GM19397 (cell line): ENCODE data around the gene C16orf74.

Experiments used
- ATAC-seq: cut with Tn5 transposase; IDR thresholded peaks from one replicate; pipeline ENCODE4 v1.9.1; 2021; ENCODE audit warnings: mild to moderate bottlenecking, moderate library complexity; ENCODE audit not compliant: unreplicated experiment

The C16orf74 gene

GRCh38 chr16:85676466-85676865 is 74.4 kb downstream of the C16orf74 start:
- no peak for ATAC-seq

- no peak for ATAC-seq
These were observed 75.5 kb downstream of the C16orf74 start for GRCh38 chr16:85675251-85675874.

GRCh38 chr16:85674828-85675227 is 76.1 kb downstream of the C16orf74 start:
- no peak for ATAC-seq

GRCh38 chr16:85674418-85674755 is 76.5 kb downstream of the C16orf74 start:
- ATAC-seq, result no peak

GRCh38 chr16:85673529-85674417 is 77.1 kb downstream of the C16orf74 start:
- ATAC-seq, result no peak

- ATAC-seq, result no peak
These were observed 80.1 kb downstream of the C16orf74 start for GRCh38 chr16:85670840-85671239.

GRCh38 chr16:85668676-85669424 is 82.0 kb downstream of the C16orf74 start:
- no peak for ATAC-seq

- ATAC-seq, result no peak
These were observed 83.0 kb downstream of the C16orf74 start for GRCh38 chr16:85667841-85668413.

GRCh38 chr16:85667261-85667660 is 83.6 kb downstream of the C16orf74 start:
- ATAC-seq, result no peak

GRCh38 chr16:85665929-85666328 is 85.0 kb downstream of the C16orf74 start:
- ATAC-seq, result no peak

- no peak for ATAC-seq
These were observed 85.5 kb downstream of the C16orf74 start for GRCh38 chr16:85665373-85665740.

- ATAC-seq, result no peak
These were observed 86.1 kb downstream of the C16orf74 start for GRCh38 chr16:85664580-85665372.

- no peak for ATAC-seq
These were observed 87.0 kb downstream of the C16orf74 start for GRCh38 chr16:85663891-85664321.

- no peak for ATAC-seq
These were observed 87.7 kb downstream of the C16orf74 start for GRCh38 chr16:85662976-85663830.

GRCh38 chr16:85662482-85662812 is 88.4 kb downstream of the C16orf74 start:
- no peak for ATAC-seq

- ATAC-seq, result no peak
These were observed 89.0 kb downstream of the C16orf74 start for GRCh38 chr16:85661740-85662481.

- ATAC-seq, result no peak
These were observed 89.8 kb downstream of the C16orf74 start for GRCh38 chr16:85660843-85661739.
